HUDEP-2 (cell line): ENCODE data around the gene ILK.

Source experiments
- DNase-seq, 76 experiments: peaks; one replicate each; lab custom pipeline; 2025; ENCODE audit not compliant: unreplicated experiment in 76 of 76; lab: John Stamatoyannopoulos, UW

The ILK gene

GRCh38 chr11:6619004-6619745 lies 15.6 kb downstream of the ILK start, which contains the start of gene TPP1:
Gene TPP1, minus strand, starts transcription at chr11:6619422. Its CDS starts 22 bp downstream, at chr11:6619400.
- DNase-seq: peak in 74 of 76 experiments; percentile 16 to 92 (median 78)

GRCh38 chr11:6620636-6621035 lies 17.1 kb downstream of the ILK start:
- no peak for DNase-seq

- no peak for DNase-seq
Measured at GRCh38 chr11:6621711-6622211, 18.2 kb downstream of the ILK start.

GRCh38 chr11:6622261-6623171 lies 18.9 kb downstream of the ILK start:
- DNase-seq: no peak

- no peak for DNase-seq
Measured at GRCh38 chr11:6623391-6624363, 20.1 kb downstream of the ILK start.

GRCh38 chr11:6625156-6625831 lies 21.7 kb downstream of the ILK start:
- DNase-seq: no peak

GRCh38 chr11:6625832-6626420 lies 22.4 kb downstream of the ILK start:
- no peak for DNase-seq

- no peak for DNase-seq
Measured at GRCh38 chr11:6626971-6627761, 23.6 kb downstream of the ILK start.

GRCh38 chr11:6627762-6628241 lies 24.2 kb downstream of the ILK start:
- DNase-seq: no peak

- DNase-seq: no peak
Measured at GRCh38 chr11:6628526-6628925, 25.0 kb downstream of the ILK start.

GRCh38 chr11:6629573-6629891 lies 26.0 kb downstream of the ILK start:
- DNase-seq: no peak

- DNase-seq: no peak
Measured at GRCh38 chr11:6629892-6630631, 26.5 kb downstream of the ILK start.

- DNase-seq: no peak
Measured at GRCh38 chr11:6630632-6631291, 27.2 kb downstream of the ILK start.

GRCh38 chr11:6631361-6631890 lies 27.9 kb downstream of the ILK start:
- no peak for DNase-seq

- DNase-seq: no peak
Measured at GRCh38 chr11:6632116-6633073, 28.8 kb downstream of the ILK start.
